GM12878 (cell line): Measurements from ENCODE around the gene PCBP1. TPM values are rescaled to one million over a fixed set of nuclear protein-coding genes. Genes with fewer than 3 reads are reported as not detected.

Experiments
- ATF7 ChIP-seq: fragments of 450-650 bp; IDR thresholded peaks from 2 replicates; pipeline ENCODE4 v1.6.1; 2016; ENCODE audit warnings: low read depth, mild to moderate bottlenecking
- EGR1 ChIP-seq, 2 experiments: IDR thresholded peaks; 1 replicate in 1 of 2; 2 replicates in 1 of 2; pipeline ENCODE4 v1.6.1; 2011 to 2012; ENCODE audit warnings: low read depth in 2 of 2, low read length in 2 of 2, borderline replicate concordance in 1 of 2, mild to moderate bottlenecking in 1 of 2, moderate library complexity in 1 of 2
- FOXM1 ChIP-seq: IDR thresholded peaks from 2 replicates; pipeline ENCODE4 v1.6.1; 2012; ENCODE audit warnings: low read depth, mild to moderate bottlenecking, inconsistent platforms, low read length, moderate library complexity
- IKZF2 ChIP-seq, 2 experiments: fragments of 450-650 bp; IDR thresholded peaks; 2 replicates each; pipeline ENCODE4 v1.6.1; 2017; ENCODE audit warnings: mild to moderate bottlenecking in 2 of 2, moderate library complexity in 2 of 2
- KLF5 ChIP-seq: fragments of 450-650 bp; IDR thresholded peaks from 2 replicates; pipeline ENCODE4 v1.6.1; 2014; ENCODE audit warnings: mild to moderate bottlenecking; ENCODE audit not compliant: partially characterized antibody
- NFIC ChIP-seq: IDR thresholded peaks from 2 replicates; pipeline ENCODE4 v1.6.1; 2012; ENCODE audit warnings: low read depth, mild to moderate bottlenecking, inconsistent platforms, low read length, moderate library complexity
- NR2F1 ChIP-seq: fragments of 450-650 bp; conservative IDR thresholded peaks from 2 replicates; pipeline ENCODE4 v1.6.1; 2017; ENCODE audit warnings: mild to moderate bottlenecking
- PAX5 ChIP-seq: IDR thresholded peaks from 2 replicates; pipeline ENCODE4 v1.6.1; 2011; ENCODE audit warnings: low read depth, low read length, borderline replicate concordance
- POLR2A ChIP-seq: IDR thresholded peaks from 2 replicates; pipeline ENCODE4 v1.6.1; 2011; ENCODE audit warnings: low read depth, mild to moderate bottlenecking, low read length
- POLR2AphosphoS5 ChIP-seq: IDR thresholded peaks from 2 replicates; pipeline ENCODE4 v1.6.1; 2011; ENCODE audit warnings: mild to moderate bottlenecking, low read length, inconsistent platforms
- RAD51 ChIP-seq: fragments of 450-650 bp; IDR thresholded peaks from 2 replicates; pipeline ENCODE4 v1.6.1; 2016; ENCODE audit warnings: moderate library complexity, mild to moderate bottlenecking, inconsistent platforms
- SIN3A ChIP-seq: IDR thresholded peaks from 2 replicates; pipeline ENCODE4 v1.6.1; 2012; ENCODE audit warnings: low read depth, low read length, improper control_type of control experiment
- SMAD1 ChIP-seq: fragments of 450-650 bp; IDR thresholded peaks from 2 replicates; pipeline ENCODE4 v1.6.1; 2018; ENCODE audit warnings: mild to moderate bottlenecking, low read depth; ENCODE audit not compliant: partially characterized antibody
- SPI1 ChIP-seq: IDR thresholded peaks from 2 replicates; pipeline ENCODE4 v1.6.1; 2011; ENCODE audit warnings: low read depth, mild to moderate bottlenecking, low read length, moderate library complexity, borderline replicate concordance; ENCODE audit not compliant: insufficient read depth
- STAT3 ChIP-seq: IDR thresholded peaks from 2 replicates; pipeline ENCODE4 v1.6.1; 2011; ENCODE audit warnings: low read depth, low read length, improper control_type of control experiment
- TAF1 ChIP-seq: IDR thresholded peaks from 2 replicates; pipeline ENCODE4 v1.6.1; 2011; ENCODE audit warnings: mild to moderate bottlenecking, low read depth, low read length, borderline replicate concordance
- USF1 ChIP-seq: IDR thresholded peaks from 2 replicates; pipeline ENCODE4 v1.6.1; 2011; ENCODE audit warnings: borderline replicate concordance, low read depth, mild to moderate bottlenecking, moderate library complexity, mixed read lengths, low read length; ENCODE audit not compliant: insufficient read depth; ENCODE audit errors: extremely low read length
- polyA plus RNA-seq, 11 experiments: library from polyadenylated mRNA; depleted of rRNA in 4 of 11; unstranded in 6 of 11; stranded (reverse) in 5 of 11; fragments of >200 nt; fragmentation: Nextera tagmentation in 4 of 11; fragmentation: Illumina TruSeq in 1 of 11; extraction: Ambion mirVana in 4 of 11; extraction: Trizol in 1 of 11; gene quantifications; 1 replicate in 1 of 11; 2 replicates in 10 of 11; pipeline versions ENCODE4 v1.2.1 to v1.2.3, GENCODE V29; 2011 to 2016; ENCODE audit warnings: inconsistent platforms in 2 of 11, missing spikeins in 2 of 11, low read depth in 1 of 11
- total RNA-seq, 4 experiments: library from RNA; depleted of rRNA in 3 of 4; stranded (reverse); fragments of >200 nt in 3 of 4; fragmentation: Illumina TruSeq in 1 of 4; extraction: Trizol in 1 of 4; gene quantifications; 2 replicates each; pipeline versions ENCODE4 v1.2.1 to v1.2.3, GENCODE V29; 2013 to 2021
- TF ChIP-seq, protein P1 (sequence below): fragments of 450-650 bp; formaldehyde crosslinking; IDR thresholded peaks from 2 replicates; pipeline ENCODE4 v1.4.0; 2022; ENCODE audit warnings: mild to moderate bottlenecking, moderate library complexity
- TF ChIP-seq, protein P2 (sequence below): fragments of 450-650 bp; IDR thresholded peaks from 2 replicates; pipeline ENCODE4 v1.6.1; 2017; ENCODE audit warnings: low read depth, mild to moderate bottlenecking, moderate library complexity
- TF ChIP-seq, protein P3 (sequence below): fragments of 450-650 bp; IDR thresholded peaks from 2 replicates; pipeline ENCODE4 v1.6.1; 2017; ENCODE audit warnings: mild to moderate bottlenecking, moderate library complexity

PCBP1 gene
- total and polyA plus RNA-seq, 10 of the 15 experiments (the other 5 are each of a cell fraction or from before 2014, with no cell fraction given): 24.4 to 494 (median 130) TPM

DNA sequence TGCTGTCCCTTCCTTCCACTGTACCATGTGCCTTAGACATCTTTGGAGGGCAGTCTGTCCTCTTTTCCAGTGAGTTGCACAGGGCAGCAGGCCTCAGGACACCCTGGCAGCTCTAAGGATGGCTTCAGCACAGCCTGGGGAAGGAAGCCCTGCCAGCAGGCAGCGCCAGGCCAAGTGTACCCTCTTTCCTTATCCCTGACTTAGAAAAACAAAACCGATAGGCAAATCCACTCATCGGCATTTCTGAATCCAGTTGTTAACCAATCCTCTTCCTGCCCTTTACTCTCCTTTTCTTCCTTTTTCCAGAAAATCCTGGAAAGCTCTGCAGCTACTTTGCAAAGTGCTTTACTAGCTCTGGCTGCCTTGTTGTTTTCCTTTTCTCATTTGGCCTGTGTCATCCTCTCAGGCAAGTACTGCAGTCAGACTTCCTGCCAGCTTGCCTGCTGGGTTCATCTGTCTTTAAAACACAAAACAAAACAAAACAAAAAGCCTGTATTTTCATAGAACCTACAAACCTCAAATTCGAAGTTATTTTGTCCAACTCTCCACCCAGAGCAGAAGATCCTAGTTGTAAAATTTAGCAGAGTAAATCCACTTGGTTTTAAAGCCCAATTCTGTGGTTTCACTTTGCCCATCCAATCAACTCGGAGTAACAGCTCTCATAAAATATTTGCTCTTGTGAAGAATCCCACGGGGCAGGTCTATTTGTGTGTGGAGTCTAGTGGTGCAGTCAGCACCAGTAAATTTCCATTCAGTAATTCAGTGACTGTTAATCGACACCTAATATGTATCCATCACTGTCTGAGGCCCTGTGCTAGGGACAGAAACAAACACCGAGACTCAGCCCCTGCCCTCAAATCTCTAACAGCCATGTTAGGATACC, 45.2 kb downstream of the PCBP1 start (continued):
- TF ChIP-seq, protein P1, sequence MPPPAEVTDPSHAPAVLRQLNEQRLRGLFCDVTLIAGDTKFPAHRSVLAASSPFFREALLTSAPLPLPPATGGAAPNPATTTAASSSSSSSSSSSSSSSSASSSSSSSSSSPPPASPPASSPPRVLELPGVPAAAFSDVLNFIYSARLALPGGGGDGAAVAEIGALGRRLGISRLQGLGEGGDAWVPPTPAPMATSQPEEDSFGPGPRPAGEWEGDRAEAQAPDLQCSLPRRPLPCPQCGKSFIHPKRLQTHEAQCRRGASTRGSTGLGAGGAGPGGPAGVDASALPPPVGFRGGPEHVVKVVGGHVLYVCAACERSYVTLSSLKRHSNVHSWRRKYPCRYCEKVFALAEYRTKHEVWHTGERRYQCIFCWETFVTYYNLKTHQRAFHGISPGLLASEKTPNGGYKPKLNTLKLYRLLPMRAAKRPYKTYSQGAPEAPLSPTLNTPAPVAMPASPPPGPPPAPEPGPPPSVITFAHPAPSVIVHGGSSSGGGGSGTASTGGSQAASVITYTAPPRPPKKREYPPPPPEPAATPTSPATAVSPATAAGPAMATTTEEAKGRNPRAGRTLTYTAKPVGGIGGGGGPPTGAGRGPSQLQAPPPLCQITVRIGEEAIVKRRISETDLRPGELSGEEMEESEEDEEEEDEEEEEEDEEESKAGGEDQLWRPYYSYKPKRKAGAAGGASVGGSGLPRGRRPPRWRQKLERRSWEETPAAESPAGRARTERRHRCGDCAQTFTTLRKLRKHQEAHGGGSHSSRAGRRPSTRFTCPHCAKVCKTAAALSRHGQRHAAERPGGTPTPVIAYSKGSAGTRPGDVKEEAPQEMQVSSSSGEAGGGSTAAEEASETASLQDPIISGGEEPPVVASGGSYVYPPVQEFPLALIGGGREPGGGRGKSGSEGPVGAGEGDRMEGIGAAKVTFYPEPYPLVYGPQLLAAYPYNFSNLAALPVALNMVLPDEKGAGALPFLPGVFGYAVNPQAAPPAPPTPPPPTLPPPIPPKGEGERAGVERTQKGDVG: no peak
- peak; percentile 90 for TF ChIP-seq ATF7
- TF ChIP-seq NR2F1: peak; percentile 55; the same call in 1 of the 2 replicates
- TF ChIP-seq NFIC: peak; percentile 42
- peak; percentile 47 for TF ChIP-seq KLF5
- TF ChIP-seq PAX5: no peak
- TF ChIP-seq FOXM1: no peak
- peak; percentile 90 for TF ChIP-seq POLR2AphosphoS5
- TF ChIP-seq SIN3A: no peak
- TF ChIP-seq IKZF2 (IDR thresholded peaks at IDR 0.05): peak; percentile 33 to 47; a peak in 2 of 4 replicates
- TF ChIP-seq TAF1: peak; percentile 66; the same call in 1 of the 2 replicates
- no peak for TF ChIP-seq EGR1 (IDR thresholded peaks at IDR 0.05; ENCODE audit: borderline replicate concordance in 1 of 2, low read depth in 2 of 2, low read length in 2 of 2)
- TF ChIP-seq, protein P2, sequence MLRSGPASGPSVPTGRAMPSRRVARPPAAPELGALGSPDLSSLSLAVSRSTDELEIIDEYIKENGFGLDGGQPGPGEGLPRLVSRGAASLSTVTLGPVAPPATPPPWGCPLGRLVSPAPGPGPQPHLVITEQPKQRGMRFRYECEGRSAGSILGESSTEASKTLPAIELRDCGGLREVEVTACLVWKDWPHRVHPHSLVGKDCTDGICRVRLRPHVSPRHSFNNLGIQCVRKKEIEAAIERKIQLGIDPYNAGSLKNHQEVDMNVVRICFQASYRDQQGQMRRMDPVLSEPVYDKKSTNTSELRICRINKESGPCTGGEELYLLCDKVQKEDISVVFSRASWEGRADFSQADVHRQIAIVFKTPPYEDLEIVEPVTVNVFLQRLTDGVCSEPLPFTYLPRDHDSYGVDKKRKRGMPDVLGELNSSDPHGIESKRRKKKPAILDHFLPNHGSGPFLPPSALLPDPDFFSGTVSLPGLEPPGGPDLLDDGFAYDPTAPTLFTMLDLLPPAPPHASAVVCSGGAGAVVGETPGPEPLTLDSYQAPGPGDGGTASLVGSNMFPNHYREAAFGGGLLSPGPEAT: peak; percentile 58; the same call in 1 of the 2 replicates
- peak; percentile 73 for TF ChIP-seq POLR2A
- peak; percentile 96 for TF ChIP-seq SMAD1
- TF ChIP-seq, protein P3, sequence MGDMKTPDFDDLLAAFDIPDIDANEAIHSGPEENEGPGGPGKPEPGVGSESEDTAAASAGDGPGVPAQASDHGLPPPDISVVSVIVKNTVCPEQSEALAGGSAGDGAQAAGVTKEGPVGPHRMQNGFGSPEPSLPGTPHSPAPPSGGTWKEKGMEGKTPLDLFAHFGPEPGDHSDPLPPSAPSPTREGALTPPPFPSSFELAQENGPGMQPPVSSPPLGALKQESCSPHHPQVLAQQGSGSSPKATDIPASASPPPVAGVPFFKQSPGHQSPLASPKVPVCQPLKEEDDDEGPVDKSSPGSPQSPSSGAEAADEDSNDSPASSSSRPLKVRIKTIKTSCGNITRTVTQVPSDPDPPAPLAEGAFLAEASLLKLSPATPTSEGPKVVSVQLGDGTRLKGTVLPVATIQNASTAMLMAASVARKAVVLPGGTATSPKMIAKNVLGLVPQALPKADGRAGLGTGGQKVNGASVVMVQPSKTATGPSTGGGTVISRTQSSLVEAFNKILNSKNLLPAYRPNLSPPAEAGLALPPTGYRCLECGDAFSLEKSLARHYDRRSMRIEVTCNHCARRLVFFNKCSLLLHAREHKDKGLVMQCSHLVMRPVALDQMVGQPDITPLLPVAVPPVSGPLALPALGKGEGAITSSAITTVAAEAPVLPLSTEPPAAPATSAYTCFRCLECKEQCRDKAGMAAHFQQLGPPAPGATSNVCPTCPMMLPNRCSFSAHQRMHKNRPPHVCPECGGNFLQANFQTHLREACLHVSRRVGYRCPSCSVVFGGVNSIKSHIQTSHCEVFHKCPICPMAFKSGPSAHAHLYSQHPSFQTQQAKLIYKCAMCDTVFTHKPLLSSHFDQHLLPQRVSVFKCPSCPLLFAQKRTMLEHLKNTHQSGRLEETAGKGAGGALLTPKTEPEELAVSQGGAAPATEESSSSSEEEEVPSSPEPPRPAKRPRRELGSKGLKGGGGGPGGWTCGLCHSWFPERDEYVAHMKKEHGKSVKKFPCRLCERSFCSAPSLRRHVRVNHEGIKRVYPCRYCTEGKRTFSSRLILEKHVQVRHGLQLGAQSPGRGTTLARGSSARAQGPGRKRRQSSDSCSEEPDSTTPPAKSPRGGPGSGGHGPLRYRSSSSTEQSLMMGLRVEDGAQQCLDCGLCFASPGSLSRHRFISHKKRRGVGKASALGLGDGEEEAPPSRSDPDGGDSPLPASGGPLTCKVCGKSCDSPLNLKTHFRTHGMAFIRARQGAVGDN: peak; percentile 84
- TF ChIP-seq USF1: no peak
- peak; percentile 19; the same call in 1 of the 2 replicates for TF ChIP-seq RAD51
- TF ChIP-seq STAT3: no peak
- no peak for TF ChIP-seq SPI1
